Ovary (tissue), 9 donors: ENCODE measurements around the gene CCR6. TPM values are rescaled to one million over a fixed set of nuclear protein-coding genes. Genes with fewer than 3 reads are reported as not detected.
"Not testable (repeated sequence)": the region's sequence is repeated elsewhere in the genome, so short reads cannot be mapped to it uniquely, and the experiment has no call there.

Experiments
- DNase-seq, 5 donors: peaks; one replicate each; pipeline ENCODE4 v3.0.0-alpha.2; 2019 to 2020
- H3K27ac ChIP-seq, 2 donors: fragments of 200-600 bp; one replicate each; pipeline versions ENCODE4 v1.5.1 to v1.8.0; 2019 to 2022
- H3K27me3 ChIP-seq: fragments of 200-600 bp; one replicate; pipeline ENCODE4 v1.8.0; 2022
- H3K36me3 ChIP-seq: fragments of 200-600 bp; sonication (generic); one replicate; pipeline ENCODE4 v1.5.1; 2019
- H3K4me1 ChIP-seq: one replicate; pipeline ENCODE4 v1.8.1; 2013; ENCODE audit warnings: mild to moderate bottlenecking, moderate library complexity; ENCODE audit not compliant: insufficient read depth
- H3K4me3 ChIP-seq: fragments of 200-600 bp; sonication (generic); one replicate; pipeline ENCODE4 v1.5.1; 2017
- H3K9me3 ChIP-seq, 2 donors: fragments of 200-600 bp in 1 of 2; sonication (generic) in 1 of 2; one replicate each; pipeline versions ENCODE4 v1.5.1 to v1.8.1; 2013 to 2019; ENCODE audit warnings: mild to moderate bottlenecking in 1 of 2, moderate library complexity in 1 of 2
- EP300 ChIP-seq: sonication (generic); formaldehyde crosslinking; IDR thresholded peaks from one replicate; pipeline ENCODE4 v1.6.1; 2017; ENCODE audit warnings: antibody characterized with exemption
- POLR2A ChIP-seq: fragments of 450-650 bp; IDR thresholded peaks from one replicate; pipeline ENCODE4 v1.6.1; 2017; ENCODE audit warnings: antibody characterized with exemption, mild to moderate bottlenecking, moderate library complexity
- WGBS, 3 donors: extraction: QIAGEN DNeasy Blood & Tissue Kit in 1 of 3; methylation state at CpG; one replicate each; pipeline versions ENCODE4 v1.1.5 to v1.1.7; 2013 to 2017; 5-methylcytosine and 5-hydroxymethylcytosine counted together
- intact Hi-C, 4 donors: fragments of 100-400 bp; cut with DNase I; formaldehyde crosslinking; loops; one replicate each; pipeline versions ENCODE4 v1.11.0 to v1.15.1; 2022 to 2023
- polyA plus RNA-seq, 2 donors: library from polyadenylated mRNA; stranded (reverse); fragments of 200-250 nt in 1 of 2; fragments of 350-450 nt in 1 of 2; fragmentation: Illumina TruSeq in 1 of 2; extraction: RNeasy Lipid Tissue Mini Kit (QIAGEN cat#74804) in 1 of 2; gene quantifications; one replicate each; pipeline ENCODE4 v1.2.3, GENCODE V29; 2013 to 2014
- total RNA-seq, 7 donors: library from RNA; depleted of rRNA in 2 of 7; stranded (reverse); fragments of >200 nt in 2 of 7; fragmentation: NEBNext Ultra II Directional in 3 of 7; extraction: Animal tissue kit (Norgen Biotek cat#: 25700) in 3 of 7; gene quantifications; one replicate each; pipeline versions ENCODE4 v1.1.0 to v1.2.4, GENCODE V29; 2016 to 2023
- TF ChIP-seq, protein P1 (sequence below), 3 donors: fragments of 450-650 bp in 2 of 3; fragments of 200-600 bp in 1 of 3; IDR thresholded peaks; one replicate each; pipeline versions ENCODE4 v1.5.1 to v1.8.0; 2016 to 2022; ENCODE audit warnings: antibody characterized with exemption in 3 of 3, mild to moderate bottlenecking in 1 of 3
- donor health status: DM: no; HTN: no; CAD: no; lungs with moderate emphysema.
- donor health status: DM: no; HTN: no; CAD: no.
- donor health status: Bipolar disorder and iron deficiency.
- donor health status: DM: yes; HTN: yes; CAD: no.
- donor health status: DM: no; HTN: no; CAD: no.
- donor health status: DM: yes; HTN: yes; CAD: no.

Gene CCR6
- total and polyA plus RNA-seq, 9 donors, result 0.18 TPM; not detected in 8

DNA sequence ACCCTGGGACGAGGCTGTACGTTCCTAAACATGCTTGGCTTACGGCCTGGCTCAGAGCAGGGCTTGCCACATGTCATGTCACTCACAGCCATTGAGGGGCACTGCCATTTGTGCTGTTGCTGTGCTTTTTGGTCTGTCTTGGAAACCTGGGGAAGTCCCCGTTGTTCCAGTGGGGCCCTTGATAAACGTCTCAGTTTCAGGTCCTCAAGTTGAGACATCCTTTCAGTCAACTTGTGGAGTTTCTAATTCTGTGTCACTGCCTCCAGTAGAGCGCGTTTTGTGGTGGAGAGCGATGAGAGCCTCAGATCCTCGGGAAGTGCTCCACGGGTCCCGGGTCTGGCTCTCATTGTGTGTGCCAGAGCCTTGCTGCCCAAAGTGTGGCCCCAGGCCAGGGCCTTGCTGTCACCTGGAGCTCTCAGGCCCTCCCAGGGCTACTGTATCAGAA lies 43.0 kb upstream of the CCR6 start:
- WGBS, 3 donors, result 81 to 86% (median 84%) methylated on average over 11 of the region's 11 CpGs
- no peak overlapping the region for H3K4me3 ChIP-seq
- no peaks in the 10 kb centered on the region for H3K36me3 ChIP-seq
- H3K4me1 ChIP-seq, result no peaks in the 10 kb centered on the region
- intact Hi-C loops, result no loop called here
- H3K9me3 ChIP-seq, result no peaks in the 10 kb centered on the region
- DNase-seq, result no peak
- no peaks in the 10 kb centered on the region for H3K27me3 ChIP-seq
- no peak overlapping the region for H3K27ac ChIP-seq
- TF ChIP-seq, protein P1, sequence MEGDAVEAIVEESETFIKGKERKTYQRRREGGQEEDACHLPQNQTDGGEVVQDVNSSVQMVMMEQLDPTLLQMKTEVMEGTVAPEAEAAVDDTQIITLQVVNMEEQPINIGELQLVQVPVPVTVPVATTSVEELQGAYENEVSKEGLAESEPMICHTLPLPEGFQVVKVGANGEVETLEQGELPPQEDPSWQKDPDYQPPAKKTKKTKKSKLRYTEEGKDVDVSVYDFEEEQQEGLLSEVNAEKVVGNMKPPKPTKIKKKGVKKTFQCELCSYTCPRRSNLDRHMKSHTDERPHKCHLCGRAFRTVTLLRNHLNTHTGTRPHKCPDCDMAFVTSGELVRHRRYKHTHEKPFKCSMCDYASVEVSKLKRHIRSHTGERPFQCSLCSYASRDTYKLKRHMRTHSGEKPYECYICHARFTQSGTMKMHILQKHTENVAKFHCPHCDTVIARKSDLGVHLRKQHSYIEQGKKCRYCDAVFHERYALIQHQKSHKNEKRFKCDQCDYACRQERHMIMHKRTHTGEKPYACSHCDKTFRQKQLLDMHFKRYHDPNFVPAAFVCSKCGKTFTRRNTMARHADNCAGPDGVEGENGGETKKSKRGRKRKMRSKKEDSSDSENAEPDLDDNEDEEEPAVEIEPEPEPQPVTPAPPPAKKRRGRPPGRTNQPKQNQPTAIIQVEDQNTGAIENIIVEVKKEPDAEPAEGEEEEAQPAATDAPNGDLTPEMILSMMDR (IDR thresholded peaks at IDR 0.05), result no peak
- TF ChIP-seq EP300 (no peak), POLR2A (no peak)

DNA sequence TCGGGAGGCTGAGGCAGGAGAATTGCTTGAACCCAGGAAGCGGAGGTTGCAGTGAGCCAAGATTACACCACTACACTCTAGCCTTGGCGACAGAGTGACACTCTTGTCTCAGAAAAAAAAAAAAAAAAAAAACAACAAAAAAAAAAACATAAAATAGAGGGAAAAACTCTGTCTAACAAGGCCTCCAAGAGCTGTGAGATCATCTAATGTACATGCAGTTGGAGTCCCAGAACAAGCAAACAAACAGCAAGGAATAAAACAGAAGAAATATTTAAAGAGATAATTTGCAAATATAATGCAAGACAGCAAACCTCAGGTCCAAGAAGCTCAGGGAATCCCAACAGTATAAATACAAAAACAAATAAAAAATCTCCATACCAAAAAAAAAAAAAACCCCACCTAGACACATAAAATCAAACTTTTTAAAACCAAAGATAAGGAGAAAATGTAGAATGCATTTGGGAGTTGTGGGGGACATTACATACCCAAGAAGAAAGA lies 35.0 kb upstream of the CCR6 start:
- TF ChIP-seq EP300 (no peak), POLR2A (no peak)
- TF ChIP-seq, protein P1 (IDR thresholded peaks at IDR 0.05), result no peak
- no peaks in the 10 kb centered on the region for H3K4me1 ChIP-seq
- intact Hi-C loops, result no loop called here
- H3K9me3 ChIP-seq, result no peaks in the 10 kb centered on the region
- 87 to 95% (median 95%) methylated on average over 3 of the region's 3 CpGs for WGBS, 3 donors
- no peak for DNase-seq
- no peak overlapping the region for H3K27ac ChIP-seq
- no peak overlapping the region for H3K4me3 ChIP-seq
- H3K36me3 ChIP-seq, result no peaks in the 10 kb centered on the region
- no peaks in the 10 kb centered on the region for H3K27me3 ChIP-seq

DNA sequence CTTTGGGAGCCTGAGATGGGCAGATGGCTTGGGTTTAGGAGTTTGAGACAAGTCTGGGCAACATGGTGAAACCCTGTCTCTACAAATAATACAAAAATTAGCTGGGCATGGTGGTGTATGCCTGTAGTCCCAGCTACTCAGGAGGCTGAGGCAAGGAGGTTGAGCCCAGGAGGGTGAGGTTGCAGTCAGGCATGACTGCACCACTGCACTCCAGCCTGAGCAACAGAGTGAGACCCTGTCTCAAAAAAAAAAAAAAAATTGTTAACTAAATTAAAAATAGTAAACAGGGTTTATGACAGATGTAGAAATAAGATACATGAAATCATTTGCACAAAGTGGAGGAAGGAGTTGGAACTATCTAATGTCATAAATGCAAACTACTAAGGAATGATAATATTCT lies 34.2 kb upstream of the CCR6 start:
- H3K27me3 ChIP-seq, H3K27ac ChIP-seq, intact Hi-C loops, H3K4me1 ChIP-seq, DNase-seq, H3K4me3 ChIP-seq, H3K9me3 ChIP-seq, H3K36me3 ChIP-seq: not testable (repeated sequence)

DNA sequence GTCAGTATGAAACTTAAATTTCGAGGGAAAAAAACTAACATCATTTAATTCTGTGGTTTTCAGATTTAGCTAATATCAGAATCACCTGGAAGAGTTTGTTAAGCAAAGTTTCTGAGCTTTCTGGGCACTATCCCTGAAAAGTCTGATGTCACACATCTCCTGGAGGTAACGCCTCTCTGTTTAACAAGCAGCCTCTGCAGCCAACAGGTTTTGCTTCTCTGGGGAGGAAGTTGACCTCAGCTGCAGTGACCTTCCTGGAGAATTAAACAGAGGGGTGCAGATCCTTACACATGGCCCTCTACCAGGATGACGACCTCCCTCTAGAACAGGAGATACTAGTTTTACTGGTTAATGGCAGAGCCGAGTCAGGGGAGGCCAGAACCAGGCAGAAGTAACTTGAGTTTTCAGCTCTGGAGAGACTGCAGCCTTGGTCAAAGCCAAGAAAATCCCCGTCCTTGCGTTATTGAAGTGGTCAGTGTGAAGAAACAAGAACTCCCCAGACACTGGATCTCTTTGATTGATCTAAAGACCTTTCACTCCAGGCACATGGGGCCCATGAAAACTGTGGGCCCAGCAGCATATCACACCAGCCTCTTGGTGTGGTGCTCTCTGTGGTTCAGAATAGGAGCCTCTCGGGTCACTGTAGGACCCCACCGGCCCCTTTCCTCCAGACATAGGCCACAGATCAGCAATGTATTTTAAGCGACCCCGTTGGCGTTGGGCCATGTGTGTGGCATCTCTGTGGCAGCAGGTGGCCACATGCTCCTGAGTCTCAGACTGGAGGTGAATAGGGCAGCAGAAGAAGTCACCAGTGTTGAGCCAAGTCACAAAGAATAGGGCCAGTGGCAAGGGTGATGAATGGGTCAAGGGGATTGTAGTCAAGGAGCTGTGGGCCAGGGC lies 33.4 kb upstream of the CCR6 start:
- Histone ChIP-seq H3K9me3 (no peaks in the 10 kb centered on the region), H3K27ac (no peak overlapping the region), H3K36me3 (no peaks in the 10 kb centered on the region), H3K4me3 (no peak overlapping the region), H3K27me3 (no peaks in the 10 kb centered on the region), H3K4me1 (no peaks in the 10 kb centered on the region)
- TF ChIP-seq EP300, result no peak
- TF ChIP-seq POLR2A, result no peak
- TF ChIP-seq, protein P1 (IDR thresholded peaks at IDR 0.05), result no peak
- intact Hi-C loops, result no loop called here
- 92 to 93% (median 93%) methylated on average over 11 of the region's 11 CpGs for WGBS, 3 donors
- no peak for DNase-seq

DNA sequence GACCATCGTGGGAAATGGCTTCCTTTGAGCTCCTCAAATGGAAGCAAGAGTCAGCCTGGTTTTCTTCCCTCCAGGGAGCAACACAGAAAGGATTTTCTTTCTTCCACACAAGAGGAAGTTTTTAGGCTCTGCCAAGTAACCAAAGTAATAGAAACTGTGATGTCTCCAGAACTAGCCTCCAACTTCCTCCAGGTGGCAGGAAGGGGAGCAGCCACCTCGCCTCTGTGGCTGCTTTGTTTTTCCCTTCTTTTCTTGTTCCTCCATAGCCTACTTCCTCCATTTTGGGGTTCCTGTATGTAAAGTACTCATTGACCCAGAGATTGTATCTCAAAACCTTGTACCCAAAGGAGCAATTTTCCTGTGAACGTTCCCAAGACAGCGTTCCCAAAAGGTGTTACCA lies 32.7 kb upstream of the CCR6 start:
- no peaks in the 10 kb centered on the region for H3K36me3 ChIP-seq
- TF ChIP-seq EP300 (no peak), POLR2A (no peak)
- TF ChIP-seq, protein P1 (IDR thresholded peaks at IDR 0.05), result no peak
- 87 to 88% (median 88%) methylated on average over 4 of the region's 4 CpGs for WGBS, 3 donors
- H3K4me1 ChIP-seq, result no peaks in the 10 kb centered on the region
- no peaks in the 10 kb centered on the region for H3K9me3 ChIP-seq
- H3K27me3 ChIP-seq, result no peaks in the 10 kb centered on the region
- intact Hi-C loops, result no loop called here
- no peak for DNase-seq
- H3K27ac ChIP-seq, result no peak overlapping the region
- no peak overlapping the region for H3K4me3 ChIP-seq
